Ovary (tissue), 9 donors: Measurements from ENCODE around the gene OSBPL2. TPM values are rescaled to one million over a fixed set of nuclear protein-coding genes. Genes with fewer than 3 reads are reported as not detected.

Experiments used
- DNase-seq, 5 donors: peaks; one replicate each; pipeline ENCODE4 v3.0.0-alpha.2; 2019 to 2020
- H3K27ac ChIP-seq, 2 donors: fragments of 200-600 bp; one replicate each; pipeline versions ENCODE4 v1.5.1 to v1.8.0; 2019 to 2022
- H3K27me3 ChIP-seq: fragments of 200-600 bp; one replicate; pipeline ENCODE4 v1.8.0; 2022
- H3K36me3 ChIP-seq: fragments of 200-600 bp; sonication (generic); one replicate; pipeline ENCODE4 v1.5.1; 2019
- H3K4me1 ChIP-seq: one replicate; pipeline ENCODE4 v1.8.1; 2013; ENCODE audit warnings: mild to moderate bottlenecking, moderate library complexity; ENCODE audit not compliant: insufficient read depth
- H3K4me3 ChIP-seq: fragments of 200-600 bp; sonication (generic); one replicate; pipeline ENCODE4 v1.5.1; 2017
- H3K9me3 ChIP-seq, 2 donors: fragments of 200-600 bp in 1 of 2; sonication (generic) in 1 of 2; one replicate each; pipeline versions ENCODE4 v1.5.1 to v1.8.1; 2013 to 2019; ENCODE audit warnings: mild to moderate bottlenecking in 1 of 2, moderate library complexity in 1 of 2
- CTCF ChIP-seq, 3 donors: fragments of 450-650 bp in 2 of 3; fragments of 200-600 bp in 1 of 3; IDR thresholded peaks; one replicate each; pipeline versions ENCODE4 v1.5.1 to v1.8.0; 2016 to 2022; ENCODE audit warnings: antibody characterized with exemption in 3 of 3, mild to moderate bottlenecking in 1 of 3
- EP300 ChIP-seq: sonication (generic); formaldehyde crosslinking; IDR thresholded peaks from one replicate; pipeline ENCODE4 v1.6.1; 2017; ENCODE audit warnings: antibody characterized with exemption
- POLR2A ChIP-seq: fragments of 450-650 bp; IDR thresholded peaks from one replicate; pipeline ENCODE4 v1.6.1; 2017; ENCODE audit warnings: antibody characterized with exemption, mild to moderate bottlenecking, moderate library complexity
- WGBS, 3 donors: extraction: QIAGEN DNeasy Blood & Tissue Kit in 1 of 3; methylation state at CpG; one replicate each; pipeline versions ENCODE4 v1.1.5 to v1.1.7; 2013 to 2017; 5-methylcytosine and 5-hydroxymethylcytosine counted together
- intact Hi-C, 4 donors: fragments of 100-400 bp; cut with DNase I; formaldehyde crosslinking; loops; one replicate each; pipeline versions ENCODE4 v1.11.0 to v1.15.1; 2022 to 2023
- polyA plus RNA-seq, 2 donors: library from polyadenylated mRNA; stranded (reverse); fragments of 200-250 nt in 1 of 2; fragments of 350-450 nt in 1 of 2; fragmentation: Illumina TruSeq in 1 of 2; extraction: RNeasy Lipid Tissue Mini Kit (QIAGEN cat#74804) in 1 of 2; gene quantifications; one replicate each; pipeline ENCODE4 v1.2.3, GENCODE V29; 2013 to 2014
- total RNA-seq, 7 donors: library from RNA; depleted of rRNA in 2 of 7; stranded (reverse); fragments of >200 nt in 2 of 7; fragmentation: NEBNext Ultra II Directional in 3 of 7; extraction: Animal tissue kit (Norgen Biotek cat#: 25700) in 3 of 7; gene quantifications; one replicate each; pipeline versions ENCODE4 v1.1.0 to v1.2.4, GENCODE V29; 2016 to 2023
- donor health status: DM: no; HTN: no; CAD: no; lungs with moderate emphysema.
- donor health status: DM: no; HTN: no; CAD: no.
- donor health status: Bipolar disorder and iron deficiency.
- donor health status: DM: yes; HTN: yes; CAD: no.
- donor health status: DM: no; HTN: no; CAD: no.
- donor health status: DM: yes; HTN: yes; CAD: no.

OSBPL2 gene
- total and polyA plus RNA-seq, 9 donors: 14.2 to 42.2 (median 34.4) TPM

GRCh38 chr20:62232770-62233645 lies 5.3 kb upstream of the OSBPL2 start:
- peaks cover 7% of the 10 kb centered on the region for H3K4me1 ChIP-seq
- TF ChIP-seq POLR2A: no peak
- no peak for TF ChIP-seq CTCF (IDR thresholded peaks at IDR 0.05)
- DNase-seq: no peak
- H3K9me3 ChIP-seq: no peaks in the 10 kb centered on the region
- 58 to 64% (median 58%) methylated on average over 18 of the region's 18 CpGs for WGBS, 3 donors
- no peaks in the 10 kb centered on the region for H3K36me3 ChIP-seq
- intact Hi-C loops: no loop called here
- H3K4me3 ChIP-seq: no peak overlapping the region
- H3K27me3 ChIP-seq: no peaks in the 10 kb centered on the region
- H3K27ac ChIP-seq: no peak overlapping the region

GRCh38 chr20:62233684-62234083 lies 4.6 kb upstream of the OSBPL2 start:
- TF ChIP-seq CTCF (IDR thresholded peaks at IDR 0.05): no peak
- TF ChIP-seq EP300: no peak
- TF ChIP-seq POLR2A: no peak

GRCh38 chr20:62234339-62234738 lies 4.0 kb upstream of the OSBPL2 start:
- Histone ChIP-seq H3K27me3 (no peaks in the 10 kb centered on the region), H3K27ac (no peak overlapping the region), H3K4me3 (no peak overlapping the region), H3K4me1 (peaks cover 8% of the 10 kb centered on the region), H3K9me3 (no peaks in the 10 kb centered on the region), H3K36me3 (no peaks in the 10 kb centered on the region)
- intact Hi-C loops: no loop called here
- TF ChIP-seq CTCF (IDR thresholded peaks at IDR 0.05) (no peak), EP300 (no peak), POLR2A (no peak)
- no peak for DNase-seq
- WGBS, 3 donors: 60 to 69% (median 69%) methylated on average over 5 of the region's 5 CpGs

More at GRCh38 chr20:62233684-62234083, 4.6 kb upstream of the OSBPL2 start:
- H3K27ac ChIP-seq: no peak overlapping the region
- H3K4me3 ChIP-seq: no peak overlapping the region
- H3K36me3 ChIP-seq: no peaks in the 10 kb centered on the region
- DNase-seq: no peak
- intact Hi-C loops: no loop called here
- H3K9me3 ChIP-seq: no peaks in the 10 kb centered on the region
- H3K27me3 ChIP-seq: no peaks in the 10 kb centered on the region
- H3K4me1 ChIP-seq: peaks cover 7% of the 10 kb centered on the region
- WGBS, 3 donors: 90 to 93% (median 92%) methylated on average over 4 of the region's 4 CpGs

- intact Hi-C loops: loop anchor here in 1 of 4 donors (5.0 kb wide), 1 partner anchor 152 kb away; the partner anchor contains the start of gene RPS21
- Histone ChIP-seq H3K27me3 (no peaks in the 10 kb centered on the region), H3K4me3 (no peak overlapping the region), H3K9me3 (no peaks in the 10 kb centered on the region), H3K36me3 (no peaks in the 10 kb centered on the region), H3K4me1 (peaks cover 15% of the 10 kb centered on the region), H3K27ac (no peak overlapping the region)
- 68 to 70% (median 68%) methylated on average over 16 of the region's 16 CpGs for WGBS, 3 donors
- TF ChIP-seq POLR2A: no peak
- no peak for TF ChIP-seq CTCF (IDR thresholded peaks at IDR 0.05)
- no peak for TF ChIP-seq EP300
- DNase-seq: no peak
These were observed 3.1 kb upstream of the OSBPL2 start for GRCh38 chr20:62235001-62235776.
